H9 (cell line): Measurements from ENCODE around the gene PDZRN4. TPM values are rescaled to one million over a fixed set of nuclear protein-coding genes. Genes with fewer than 3 reads are reported as not detected.

Source experiments
- DNase-seq: peaks from one replicate; pipeline ENCODE4 v3.0.0-alpha.2; 2017
- H2AFZ ChIP-seq: one replicate; pipeline ENCODE4 v1.6.1; 2013; ENCODE audit warnings: mild to moderate bottlenecking, low read length, control low read depth, moderate library complexity
- H2AK5ac ChIP-seq: 2 replicates; pipeline ENCODE4 v1.6.1; 2013; ENCODE audit warnings: low read length, control low read depth, mixed read lengths; ENCODE audit not compliant: insufficient read length
- H2BK120ac ChIP-seq: one replicate; pipeline ENCODE4 v1.6.1; 2013; ENCODE audit warnings: low read depth, mild to moderate bottlenecking, low read length, control low read depth, inconsistent platforms; ENCODE audit not compliant: poor library complexity, severe bottlenecking
- H2BK12ac ChIP-seq: 2 replicates; pipeline ENCODE4 v1.6.1; 2013; ENCODE audit warnings: low read length, control low read depth, mixed read lengths, low read depth; ENCODE audit not compliant: insufficient read length
- H2BK15ac ChIP-seq: 2 replicates; pipeline ENCODE4 v1.6.1; 2013; ENCODE audit warnings: low read depth, low read length, control low read depth
- H2BK20ac ChIP-seq: one replicate; pipeline ENCODE4 v1.6.1; 2013; ENCODE audit warnings: low read depth, mild to moderate bottlenecking, low read length, control low read depth, inconsistent platforms; ENCODE audit not compliant: poor library complexity, severe bottlenecking
- H2BK5ac ChIP-seq: 2 replicates; pipeline ENCODE4 v1.6.1; 2013; ENCODE audit warnings: low read length, control low read depth, mixed read lengths; ENCODE audit not compliant: insufficient read length
- H3K14ac ChIP-seq: 2 replicates; pipeline ENCODE4 v1.6.1; 2013; ENCODE audit warnings: low read length, control low read depth; ENCODE audit not compliant: insufficient read depth
- H3K18ac ChIP-seq: 2 replicates; pipeline ENCODE4 v1.6.1; 2013; ENCODE audit warnings: low read depth, mild to moderate bottlenecking, mixed read lengths, low read length, control low read depth; ENCODE audit not compliant: insufficient read length
- H3K23ac ChIP-seq: 2 replicates; pipeline ENCODE4 v1.6.1; 2013; ENCODE audit warnings: low read length, control low read depth, mixed read lengths, low read depth; ENCODE audit not compliant: insufficient read length
- H3K23me2 ChIP-seq: 2 replicates; pipeline ENCODE4 v1.6.1; 2013; ENCODE audit warnings: low read depth, mild to moderate bottlenecking, mixed read lengths, low read length, control low read depth; ENCODE audit not compliant: insufficient read length, poor library complexity, severe bottlenecking
- H3K27ac ChIP-seq: 2 replicates; pipeline ENCODE4 v1.5.1; 2013; ENCODE audit warnings: low read length, control low read depth, mixed read lengths, low read depth; ENCODE audit not compliant: insufficient read length
- H3K27me3 ChIP-seq: 2 replicates; pipeline ENCODE4 v1.6.1; 2013; ENCODE audit warnings: low read length, control low read depth, inconsistent platforms; ENCODE audit not compliant: insufficient read depth
- H3K4ac ChIP-seq: 2 replicates; pipeline ENCODE4 v1.6.1; 2013; ENCODE audit warnings: low read depth, mild to moderate bottlenecking, control low read depth, inconsistent platforms, low read length, moderate library complexity
- H3K4me1 ChIP-seq: 2 replicates; pipeline ENCODE4 v1.6.1; 2013; ENCODE audit warnings: low read length, control low read depth, inconsistent platforms; ENCODE audit not compliant: insufficient read depth
- H3K4me2 ChIP-seq: 2 replicates; pipeline ENCODE4 v1.6.1; 2013; ENCODE audit warnings: low read length, control low read depth, mixed read lengths; ENCODE audit not compliant: insufficient read length, insufficient read depth
- H3K56ac ChIP-seq: 2 replicates; pipeline ENCODE4 v1.6.1; 2013; ENCODE audit warnings: low read depth, mild to moderate bottlenecking, mixed read lengths, low read length, control low read depth; ENCODE audit not compliant: insufficient read length
- H3K79me1 ChIP-seq: 2 replicates; pipeline ENCODE4 v1.6.1; 2013; ENCODE audit warnings: low read depth, mild to moderate bottlenecking, moderate library complexity, low read length, control low read depth, inconsistent platforms; ENCODE audit not compliant: insufficient read depth, poor library complexity, severe bottlenecking
- H3K79me2 ChIP-seq: 2 replicates; pipeline ENCODE4 v1.6.1; 2013; ENCODE audit warnings: low read length, control low read depth, inconsistent platforms; ENCODE audit not compliant: insufficient read depth
- H3K9ac ChIP-seq: 2 replicates; pipeline ENCODE4 v1.6.1; 2013; ENCODE audit warnings: low read length, control low read depth, mixed read lengths; ENCODE audit not compliant: insufficient read length; ENCODE audit errors: extremely low read depth
- H3K9me3 ChIP-seq: one replicate; pipeline ENCODE4 v1.6.1; 2013; ENCODE audit warnings: low read depth, low read length, inconsistent platforms; ENCODE audit not compliant: control insufficient read depth
- H3T11ph ChIP-seq: one replicate; pipeline ENCODE4 v1.6.1; 2013; ENCODE audit warnings: mild to moderate bottlenecking, low read length, control low read depth, inconsistent platforms
- H4K20me1 ChIP-seq: one replicate; pipeline ENCODE4 v1.6.1; 2013; ENCODE audit not compliant: control insufficient read depth, insufficient read length, insufficient read depth
- H4K5ac ChIP-seq: 2 replicates; pipeline ENCODE4 v1.6.1; 2013; ENCODE audit warnings: low read depth, mild to moderate bottlenecking, mixed read lengths, low read length, control low read depth; ENCODE audit not compliant: insufficient read length
- H4K8ac ChIP-seq: replicated peaks from 2 replicates; pipeline ENCODE4 v1.6.1; 2013; ENCODE audit warnings: low read length, control low read depth, mixed read lengths, low read depth; ENCODE audit not compliant: insufficient read length
- H4K91ac ChIP-seq: 2 replicates; pipeline ENCODE4 v1.6.1; 2013; ENCODE audit warnings: low read depth, mild to moderate bottlenecking, moderate library complexity, mixed read lengths, low read length, control low read depth; ENCODE audit not compliant: insufficient read length
- H3K27ac Mint-ChIP-seq, 3 experiments: 2 replicates in 2 of 3; 3 replicates in 1 of 3; pipeline ENCODE4 v1.8.0; 2020 to 2021; ENCODE audit warnings: mixed read lengths in 3 of 3, mild to moderate bottlenecking in 1 of 3, moderate library complexity in 1 of 3
- H3K27me3 Mint-ChIP-seq: 2 replicates; pipeline ENCODE4 v1.8.0; 2021; ENCODE audit warnings: low read depth, mild to moderate bottlenecking, moderate library complexity, mixed read lengths
- H3K36me3 Mint-ChIP-seq, 3 experiments: 2 replicates in 2 of 3; 3 replicates in 1 of 3; pipeline ENCODE4 v1.8.0; 2020 to 2021; ENCODE audit warnings: low read depth in 3 of 3, mixed read lengths in 3 of 3; ENCODE audit not compliant: insufficient read depth in 1 of 3
- H3K4me1 Mint-ChIP-seq, 2 experiments: 2 replicates each; pipeline ENCODE4 v1.8.0; 2020; ENCODE audit warnings: mixed read lengths in 2 of 2
- H3K4me3 Mint-ChIP-seq, 2 experiments: 2 replicates in 1 of 2; 3 replicates in 1 of 2; pipeline ENCODE4 v1.8.0; 2020 to 2021; ENCODE audit warnings: mild to moderate bottlenecking in 2 of 2, mixed read lengths in 2 of 2, moderate library complexity in 1 of 2
- H3K9me3 Mint-ChIP-seq, 2 experiments: 2 replicates in 1 of 2; 3 replicates in 1 of 2; pipeline ENCODE4 v1.8.0; 2020; ENCODE audit warnings: mild to moderate bottlenecking in 2 of 2, mixed read lengths in 2 of 2, moderate library complexity in 1 of 2
- CTCF ChIP-seq: fragments of 200-600 bp; sonication (generic); conservative IDR thresholded peaks from 3 replicates; pipeline ENCODE4 v1.8.0; 2021; ENCODE audit warnings: antibody characterized with exemption, mild to moderate bottlenecking
- WGBS: extraction: QIAGEN DNeasy Blood & Tissue Kit; methylation state at CpG from one replicate; pipeline ENCODE4 v1.1.7; 2013; ENCODE audit warnings: missing lambda C conversion rate, low lambda C conversion rate, mixed read lengths; ENCODE audit not compliant: insufficient read length; ENCODE audit errors: extremely low coverage; 5-methylcytosine and 5-hydroxymethylcytosine counted together
- total RNA-seq: library from RNA; stranded (reverse); gene quantifications from 2 replicates; pipeline ENCODE4 v1.2.1, GENCODE V29; 2021

Gene PDZRN4
- total RNA-seq, 1 experiment from 2014 or later, result not detected

- no peak overlapping the region for H3K9ac ChIP-seq
- H3K23ac ChIP-seq, result no peak overlapping the region
- H3K56ac ChIP-seq, result no peak overlapping the region
- no peak overlapping the region for H2BK20ac ChIP-seq
- no peaks in the 10 kb centered on the region for H3K27me3 Mint-ChIP-seq
- no CpG with 5 or more reads among the region's 3 CpGs for WGBS
- no peak overlapping the region for H3K27ac Mint-ChIP-seq
- H3K27ac ChIP-seq, result no peak overlapping the region
- DNase-seq, result no peak
- no peaks in the 10 kb centered on the region for H3K23me2 ChIP-seq
- H2BK5ac ChIP-seq, result no peak overlapping the region
- no peaks in the 10 kb centered on the region; the same call in 1 of the 2 replicates for H3K4me1 ChIP-seq
- no peak overlapping the region for H3K4ac ChIP-seq
- no peaks in the 10 kb centered on the region for H3K79me1 ChIP-seq
- no peaks in the 10 kb centered on the region for H3K36me3 Mint-ChIP-seq
- no peak overlapping the region for H3K18ac ChIP-seq
- no peak overlapping the region for H2BK120ac ChIP-seq
- H3K14ac ChIP-seq, result no peak overlapping the region
- H4K8ac ChIP-seq, result no peak overlapping the region
- no peak overlapping the region for H3K4me3 Mint-ChIP-seq
- H4K20me1 ChIP-seq, result no peaks in the 10 kb centered on the region
- peaks cover 4 to 9% of the 10 kb centered on the region in 2 experiments; a peak in 3 of 4 replicates for H3K4me1 Mint-ChIP-seq
- H3K79me2 ChIP-seq, result no peaks in the 10 kb centered on the region
- H3T11ph ChIP-seq, result no peak overlapping the region
- H2AK5ac ChIP-seq, result no peak overlapping the region
- H2AFZ ChIP-seq, result no peak overlapping the region
- H3K4me2 ChIP-seq, result no peak overlapping the region
- H3K9me3 Mint-ChIP-seq, result no peaks in the 10 kb centered on the region
- H3K27me3 ChIP-seq, result no peaks in the 10 kb centered on the region
- no peak overlapping the region for H2BK12ac ChIP-seq
- no peak overlapping the region for H2BK15ac ChIP-seq
- H4K91ac ChIP-seq, result no peak overlapping the region
- no peaks in the 10 kb centered on the region for H3K9me3 ChIP-seq
- no peak overlapping the region for H4K5ac ChIP-seq
- TF ChIP-seq CTCF, result no peak
Measured at GRCh38 chr12:41460906-41461305, 272.8 kb downstream of the PDZRN4 start.
